Erythroblast (primary cell): ENCODE measurements around the gene SULT1C4.

Experiments
- GATA1 ChIP-seq: IDR thresholded peaks from 2 replicates; pipeline ENCODE4 v1.6.1; 2011; ENCODE audit warnings: low read depth, mild to moderate bottlenecking, control low read depth, low read length, moderate library complexity
- POLR2A ChIP-seq: IDR thresholded peaks from 2 replicates; pipeline ENCODE4 v1.6.1; 2011; ENCODE audit warnings: mild to moderate bottlenecking, low read length

- no peak for TF ChIP-seq POLR2A
- no peak for TF ChIP-seq GATA1
Measured at GRCh38 chr2:108377401-108377800, 353 bp upstream of the SULT1C4 start.
